ENCODE measurements around the gene ZSWIM3. TPM values are rescaled to one million over a fixed set of nuclear protein-coding genes. Genes with fewer than 3 reads are reported as not detected.

The ZSWIM3 gene
- total RNA-seq, 2 donors from 2014 or later: 0.89 to 1.2 TPM

Other genes starting within 250 kb of the ZSWIM3 start
- not detected for gene WFDC10A, start 227.9 kb upstream of the ZSWIM3 start, total RNA-seq
- not detected for gene WFDC9, start 226.3 kb upstream of the ZSWIM3 start, total RNA-seq
- not detected for gene WFDC11, start 187.4 kb upstream of the ZSWIM3 start, total RNA-seq
- gene WFDC13, start 155.6 kb upstream of the ZSWIM3 start, total RNA-seq: not detected
- gene WFDC10B, start 152.6 kb upstream of the ZSWIM3 start, total RNA-seq: not detected
- gene SPINT4, start 135.3 kb upstream of the ZSWIM3 start, total RNA-seq: not detected
- under 1 TPM in 1 of 2 donors, not detected in 1; 0.70 TPM for gene WFDC3, start 65.7 kb upstream of the ZSWIM3 start, total RNA-seq
- 10 to 100 TPM; 10.4 to 14.1 TPM for gene DNTTIP1, start 65.7 kb upstream of the ZSWIM3 start, total RNA-seq
- 1 to 10 TPM in 1 of 2 donors, not detected in 1; 1.4 TPM for gene UBE2C, start 45.0 kb upstream of the ZSWIM3 start, total RNA-seq
- gene TNNC2, start 30.3 kb upstream of the ZSWIM3 start, total RNA-seq: 1 to 10 TPM in 1 of 2 donors, under 1 TPM in 1; 0.99 to 5.5 TPM
- gene SNX21, start 23.8 kb upstream of the ZSWIM3 start, total RNA-seq: 1 to 10 TPM; 1.9 to 3.1 TPM
- 10 to 100 TPM; 18.8 to 22.3 TPM for gene ACOT8, start 222 bp upstream of the ZSWIM3 start, total RNA-seq
- 10 to 100 TPM in 1 of 2 donors, 1 to 10 TPM in 1; 8.0 to 10.2 TPM for gene ZSWIM1, start 23.6 kb downstream of the ZSWIM3 start, total RNA-seq
- gene SPATA25, start 30.0 kb downstream of the ZSWIM3 start, total RNA-seq: 1 to 10 TPM in 1 of 2 donors, under 1 TPM in 1; 0.94 to 1.3 TPM
- gene NEURL2, start 33.6 kb downstream of the ZSWIM3 start, total RNA-seq: 1 to 10 TPM; 1.5 to 2.1 TPM
- 100 to 1,000 TPM; 121 to 200 TPM for gene CTSA, start 33.7 kb downstream of the ZSWIM3 start, total RNA-seq
- gene PLTP, start 54.5 kb downstream of the ZSWIM3 start, total RNA-seq: 1 to 10 TPM in 1 of 2 donors, not detected in 1; 1.5 TPM
- gene PCIF1, start 77.1 kb downstream of the ZSWIM3 start, total RNA-seq: 10 to 100 TPM; 72.4 to 73.7 TPM
- 100 to 1,000 TPM in 1 of 2 donors, 10 to 100 TPM in 1; 95.1 to 129 TPM for gene ZNF335, start 114.6 kb downstream of the ZSWIM3 start, total RNA-seq
- gene MMP9, start 151.3 kb downstream of the ZSWIM3 start, total RNA-seq: 1 to 10 TPM; 2.6 to 2.7 TPM
- gene SLC12A5, start 171.6 kb downstream of the ZSWIM3 start, total RNA-seq: not detected
- 10 to 100 TPM; 14.5 to 15.0 TPM for gene NCOA5, start 232.3 kb downstream of the ZSWIM3 start, total RNA-seq

Measured in T-helper 17 cell (primary cell).